WTC11 (cell line): ENCODE results near the gene GNAS. TPM values are rescaled to one million over a fixed set of nuclear protein-coding genes. Genes with fewer than 3 reads are reported as not detected.
"Not testable (repeated sequence)": the region's sequence is repeated elsewhere in the genome, so short reads cannot be mapped to it uniquely, and the experiment has no call there.

ENCODE experiments used
- ATAC-seq: fragments of 200-7000 bp; cut with Tn5 transposase; 2 replicates; pipeline ENCODE4 v1.10.0; 2021; ENCODE audit warnings: mild to moderate bottlenecking, moderate library complexity
- CTCF ChIA-PET: fragments of 300-600 bp; sonication (Branson Sonifier 250); formaldehyde crosslinking; loops from one replicate; lab custom pipeline; 2021; ENCODE audit warnings: antibody characterized with exemption; lab: Charles Lee
- POLR2A ChIA-PET: fragments of 350-600 bp; sonication (Branson Sonifier 250); formaldehyde crosslinking; loops from one replicate; lab custom pipeline; 2021; ENCODE audit warnings: antibody characterized with exemption; lab: Charles Lee
- DNase-seq: peaks from one replicate; pipeline ENCODE4 v3.0.0; 2021; ENCODE audit warnings: low spot score
- H3K27ac Mint-ChIP-seq: 2 replicates; pipeline ENCODE4 v1.8.0; 2021; ENCODE audit warnings: mixed read lengths
- H3K27me3 Mint-ChIP-seq: 2 replicates; pipeline ENCODE4 v1.8.0; 2021; ENCODE audit warnings: low read depth, mild to moderate bottlenecking, moderate library complexity, mixed read lengths
- H3K36me3 Mint-ChIP-seq: 2 replicates; pipeline ENCODE4 v1.8.0; 2021; ENCODE audit warnings: mixed read lengths
- H3K4me1 Mint-ChIP-seq: 2 replicates; pipeline ENCODE4 v1.8.0; 2022; ENCODE audit warnings: mixed read lengths
- H3K4me3 Mint-ChIP-seq: 2 replicates; pipeline ENCODE4 v1.8.0; 2021; ENCODE audit warnings: mild to moderate bottlenecking, moderate library complexity, mixed read lengths
- H3K9me3 Mint-ChIP-seq: 2 replicates; pipeline ENCODE4 v1.8.0; 2021; ENCODE audit warnings: mixed read lengths
- CBFB ChIP-seq: sonication (generic); formaldehyde crosslinking; IDR thresholded peaks from 2 replicates; pipeline ENCODE4 v1.8.1; 2022; ENCODE audit warnings: mild to moderate bottlenecking, low read depth, missing genetic modification reagents
- CREB1 ChIP-seq: sonication (generic); formaldehyde crosslinking; IDR thresholded peaks from 2 replicates; pipeline ENCODE4 v1.8.0; 2023; ENCODE audit warnings: mild to moderate bottlenecking, missing genetic modification reagents
- CREM ChIP-seq: sonication (generic); formaldehyde crosslinking; IDR thresholded peaks from 2 replicates; pipeline ENCODE4 v1.8.1; 2022; ENCODE audit warnings: mild to moderate bottlenecking, missing genetic modification reagents, moderate library complexity
- ELF4 ChIP-seq: sonication (generic); formaldehyde crosslinking; IDR thresholded peaks from 2 replicates; pipeline ENCODE4 v1.8.1; 2022; ENCODE audit warnings: low read depth, mild to moderate bottlenecking, moderate library complexity, missing genetic modification reagents
- ESRRA ChIP-seq: sonication (generic); formaldehyde crosslinking; IDR thresholded peaks from 2 replicates; pipeline ENCODE4 v1.8.1; 2022; ENCODE audit warnings: mild to moderate bottlenecking, missing genetic modification reagents, borderline replicate concordance
- MXD4 ChIP-seq: fragments of 250-450 bp; sonication (Bioruptor Pico); IDR thresholded peaks from 2 replicates; pipeline ENCODE4 v1.8.0; 2021; ENCODE audit warnings: mild to moderate bottlenecking, moderate library complexity, borderline replicate concordance
- MYBL2 ChIP-seq: sonication (generic); formaldehyde crosslinking; IDR thresholded peaks from 2 replicates; pipeline ENCODE4 v1.8.1; 2023; ENCODE audit warnings: mild to moderate bottlenecking, moderate library complexity, missing genetic modification reagents
- SP1 ChIP-seq: sonication (generic); formaldehyde crosslinking; conservative IDR thresholded peaks from 2 replicates; pipeline ENCODE4 v1.8.1; 2022; ENCODE audit warnings: missing genetic modification reagents
- ZNF121 ChIP-seq: sonication (generic); formaldehyde crosslinking; IDR thresholded peaks from 2 replicates; pipeline ENCODE4 v1.8.0; 2023; ENCODE audit warnings: missing genetic modification reagents
- ZNF317 ChIP-seq: sonication (generic); formaldehyde crosslinking; IDR thresholded peaks from 2 replicates; pipeline ENCODE4 v1.8.1; 2023; ENCODE audit warnings: low read depth, mild to moderate bottlenecking, moderate library complexity, missing genetic modification reagents, borderline replicate concordance
- ZNF396 ChIP-seq: fragments of 250-450 bp; sonication (Bioruptor Pico); IDR thresholded peaks from 2 replicates; pipeline ENCODE4 v1.8.0; 2021; ENCODE audit warnings: mild to moderate bottlenecking, moderate library complexity, borderline replicate concordance
- total RNA-seq: library from RNA; stranded (reverse); gene quantifications from 3 replicates; pipeline ENCODE4 v1.2.3, GENCODE V29; 2021
- TF ChIP-seq, protein P1 (sequence below): fragments of 250-450 bp; sonication (Bioruptor Pico); IDR thresholded peaks from 2 replicates; pipeline ENCODE4 v1.9.0; 2021; ENCODE audit warnings: moderate library complexity, mild to moderate bottlenecking, inconsistent platforms, borderline replicate concordance
- TF ChIP-seq, protein P2 (sequence below): sonication (generic); formaldehyde crosslinking; IDR thresholded peaks from 2 replicates; pipeline ENCODE4 v1.8.1; 2023; ENCODE audit warnings: mild to moderate bottlenecking, moderate library complexity, missing genetic modification reagents
- TF ChIP-seq, protein P3 (sequence below): sonication (generic); formaldehyde crosslinking; IDR thresholded peaks from 2 replicates; pipeline ENCODE4 v1.8.1; 2022; ENCODE audit warnings: low read depth, mild to moderate bottlenecking, moderate library complexity, missing genetic modification reagents, borderline replicate concordance
- TF ChIP-seq, protein P4 (sequence below): sonication (generic); formaldehyde crosslinking; IDR thresholded peaks from 2 replicates; pipeline ENCODE4 v1.8.0; 2023; ENCODE audit warnings: missing genetic modification reagents
- TF ChIP-seq, protein P5 (sequence below): sonication (generic); formaldehyde crosslinking; IDR thresholded peaks from 2 replicates; pipeline ENCODE4 v1.8.0; 2023; ENCODE audit warnings: mild to moderate bottlenecking, missing genetic modification reagents

Gene GNAS
- total RNA-seq, 1 experiment from 2014 or later = 868 TPM

DNA sequence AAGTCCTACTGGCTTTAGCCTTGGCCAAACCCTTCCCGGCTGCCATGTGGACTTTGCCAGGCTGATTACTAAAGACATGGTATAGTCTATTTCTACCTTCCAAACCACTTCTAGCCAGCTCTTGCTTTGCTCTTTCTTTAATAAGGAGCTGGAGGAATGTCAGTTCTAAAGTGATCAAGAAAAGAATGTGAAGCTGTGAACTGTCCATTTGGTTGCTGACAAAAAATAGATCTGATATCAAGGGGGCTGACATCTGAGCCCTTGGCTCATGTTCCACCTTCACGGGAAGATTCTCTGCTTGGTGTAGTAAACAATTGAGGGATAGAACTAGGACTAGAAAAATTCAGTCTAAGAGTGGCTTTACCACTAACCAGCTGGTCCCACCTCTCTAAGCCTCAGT, 24.4 kb upstream of the GNAS start:
- CTCF ChIA-PET = interaction anchor here (0.9 kb wide), 1 partner anchor 24 kb away, joined by 3 read pairs; the partner anchor contains the start of gene GNAS

DNA sequence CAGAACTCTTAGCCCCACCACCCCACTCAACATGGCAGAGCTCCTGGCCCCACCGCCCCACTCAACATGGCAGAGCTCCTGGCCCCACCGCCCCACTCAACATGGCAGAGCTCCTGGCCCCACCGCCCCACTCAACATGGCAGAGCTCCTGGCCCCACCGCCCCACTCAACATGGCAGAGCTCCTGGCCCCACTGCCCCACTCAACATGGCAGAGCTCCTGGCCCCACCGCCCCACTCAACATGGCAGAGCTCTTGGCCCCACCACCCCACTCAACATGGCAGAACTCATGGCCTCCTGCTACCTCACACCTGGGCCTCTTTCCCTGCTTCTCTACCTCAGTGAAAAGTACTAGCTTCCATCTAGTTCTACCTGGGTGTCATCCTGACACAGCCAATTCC, 23.7 kb upstream of the GNAS start:
- Mint-ChIP-seq H3K9me3 (peaks cover 11% of the 10 kb centered on the region), H3K27ac (peak overlapping the region; percentile 15), H3K36me3 (peaks cover 38% of the 10 kb centered on the region)
- POLR2A ChIA-PET = interaction anchor here (0.9 to 1.1 kb wide), 2 partner anchors 10 to 159 kb away, joined by 3 read pairs; no protein-coding TSS in a partner anchor
- DNase-seq, H3K4me1 Mint-ChIP-seq, H3K27me3 Mint-ChIP-seq, ATAC-seq, H3K4me3 Mint-ChIP-seq: not testable (repeated sequence)
- CTCF ChIA-PET = interaction anchor here (0.8 to 0.9 kb wide), 2 partner anchors 11 to 24 kb away, joined by 3 to 6 read pairs; partner anchors contain the start of gene GNAS

More for the DNA sequence above, 24.4 kb upstream of the GNAS start:
- H3K27me3 Mint-ChIP-seq = no peaks in the 10 kb centered on the region
- TF ChIP-seq, protein P1, sequence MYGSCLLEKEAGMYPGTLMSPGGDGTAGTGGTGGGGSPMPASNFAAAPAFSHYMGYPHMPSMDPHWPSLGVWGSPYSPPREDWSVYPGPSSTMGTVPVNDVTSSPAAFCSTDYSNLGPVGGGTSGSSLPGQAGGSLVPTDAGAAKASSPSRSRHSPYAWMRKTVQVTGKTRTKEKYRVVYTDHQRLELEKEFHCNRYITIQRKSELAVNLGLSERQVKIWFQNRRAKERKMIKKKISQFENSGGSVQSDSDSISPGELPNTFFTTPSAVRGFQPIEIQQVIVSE (CRISPR knock-in tag) = no peak
- TF ChIP-seq CBFB (no peak), CREB1 (CRISPR knock-in tag) (no peak), SP1 (CRISPR knock-in tag) (no peak), ESRRA (no peak), MYBL2 (CRISPR knock-in tag) (no peak), ELF4 (CRISPR knock-in tag) (no peak), CREM (CRISPR knock-in tag) (no peak), ZNF396 (no peak), ZNF121 (CRISPR knock-in tag) (no peak), ZNF317 (CRISPR knock-in tag) (no peak), MXD4 (CRISPR knock-in tag) (no peak)
- TF ChIP-seq, protein P2, sequence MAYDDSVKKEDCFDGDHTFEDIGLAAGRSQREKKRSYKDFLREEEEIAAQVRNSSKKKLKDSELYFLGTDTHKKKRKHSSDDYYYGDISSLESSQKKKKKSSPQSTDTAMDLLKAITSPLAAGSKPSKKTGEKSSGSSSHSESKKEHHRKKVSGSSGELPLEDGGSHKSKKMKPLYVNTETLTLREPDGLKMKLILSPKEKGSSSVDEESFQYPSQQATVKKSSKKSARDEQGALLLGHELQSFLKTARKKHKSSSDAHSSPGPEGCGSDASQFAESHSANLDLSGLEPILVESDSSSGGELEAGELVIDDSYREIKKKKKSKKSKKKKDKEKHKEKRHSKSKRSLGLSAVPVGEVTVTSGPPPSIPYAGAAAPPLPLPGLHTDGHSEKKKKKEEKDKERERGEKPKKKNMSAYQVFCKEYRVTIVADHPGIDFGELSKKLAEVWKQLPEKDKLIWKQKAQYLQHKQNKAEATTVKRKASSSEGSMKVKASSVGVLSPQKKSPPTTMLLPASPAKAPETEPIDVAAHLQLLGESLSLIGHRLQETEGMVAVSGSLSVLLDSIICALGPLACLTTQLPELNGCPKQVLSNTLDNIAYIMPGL (CRISPR knock-in tag) = no peak
- TF ChIP-seq, protein P3, sequence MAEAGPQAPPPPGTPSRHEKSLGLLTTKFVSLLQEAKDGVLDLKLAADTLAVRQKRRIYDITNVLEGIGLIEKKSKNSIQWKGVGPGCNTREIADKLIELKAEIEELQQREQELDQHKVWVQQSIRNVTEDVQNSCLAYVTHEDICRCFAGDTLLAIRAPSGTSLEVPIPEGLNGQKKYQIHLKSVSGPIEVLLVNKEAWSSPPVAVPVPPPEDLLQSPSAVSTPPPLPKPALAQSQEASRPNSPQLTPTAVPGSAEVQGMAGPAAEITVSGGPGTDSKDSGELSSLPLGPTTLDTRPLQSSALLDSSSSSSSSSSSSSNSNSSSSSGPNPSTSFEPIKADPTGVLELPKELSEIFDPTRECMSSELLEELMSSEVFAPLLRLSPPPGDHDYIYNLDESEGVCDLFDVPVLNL (CRISPR knock-in tag) = no peak
- TF ChIP-seq, protein P4, sequence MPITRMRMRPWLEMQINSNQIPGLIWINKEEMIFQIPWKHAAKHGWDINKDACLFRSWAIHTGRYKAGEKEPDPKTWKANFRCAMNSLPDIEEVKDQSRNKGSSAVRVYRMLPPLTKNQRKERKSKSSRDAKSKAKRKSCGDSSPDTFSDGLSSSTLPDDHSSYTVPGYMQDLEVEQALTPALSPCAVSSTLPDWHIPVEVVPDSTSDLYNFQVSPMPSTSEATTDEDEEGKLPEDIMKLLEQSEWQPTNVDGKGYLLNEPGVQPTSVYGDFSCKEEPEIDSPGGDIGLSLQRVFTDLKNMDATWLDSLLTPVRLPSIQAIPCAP (CRISPR knock-in tag) = no peak
- TF ChIP-seq, protein P5, sequence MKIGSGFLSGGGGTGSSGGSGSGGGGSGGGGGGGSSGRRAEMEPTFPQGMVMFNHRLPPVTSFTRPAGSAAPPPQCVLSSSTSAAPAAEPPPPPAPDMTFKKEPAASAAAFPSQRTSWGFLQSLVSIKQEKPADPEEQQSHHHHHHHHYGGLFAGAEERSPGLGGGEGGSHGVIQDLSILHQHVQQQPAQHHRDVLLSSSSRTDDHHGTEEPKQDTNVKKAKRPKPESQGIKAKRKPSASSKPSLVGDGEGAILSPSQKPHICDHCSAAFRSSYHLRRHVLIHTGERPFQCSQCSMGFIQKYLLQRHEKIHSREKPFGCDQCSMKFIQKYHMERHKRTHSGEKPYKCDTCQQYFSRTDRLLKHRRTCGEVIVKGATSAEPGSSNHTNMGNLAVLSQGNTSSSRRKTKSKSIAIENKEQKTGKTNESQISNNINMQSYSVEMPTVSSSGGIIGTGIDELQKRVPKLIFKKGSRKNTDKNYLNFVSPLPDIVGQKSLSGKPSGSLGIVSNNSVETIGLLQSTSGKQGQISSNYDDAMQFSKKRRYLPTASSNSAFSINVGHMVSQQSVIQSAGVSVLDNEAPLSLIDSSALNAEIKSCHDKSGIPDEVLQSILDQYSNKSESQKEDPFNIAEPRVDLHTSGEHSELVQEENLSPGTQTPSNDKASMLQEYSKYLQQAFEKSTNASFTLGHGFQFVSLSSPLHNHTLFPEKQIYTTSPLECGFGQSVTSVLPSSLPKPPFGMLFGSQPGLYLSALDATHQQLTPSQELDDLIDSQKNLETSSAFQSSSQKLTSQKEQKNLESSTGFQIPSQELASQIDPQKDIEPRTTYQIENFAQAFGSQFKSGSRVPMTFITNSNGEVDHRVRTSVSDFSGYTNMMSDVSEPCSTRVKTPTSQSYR (CRISPR knock-in tag) = no peak
- TF ChIP-seq, all 79 proteins: peak for 0
- H3K9me3 Mint-ChIP-seq = peaks cover 11% of the 10 kb centered on the region
- H3K4me1 Mint-ChIP-seq = no peaks in the 10 kb centered on the region
- H3K4me3 Mint-ChIP-seq = no peak overlapping the region
- POLR2A ChIA-PET = interaction anchor here (1.1 kb wide), 1 partner anchor 158 kb away, joined by 3 read pairs; no protein-coding TSS in a partner anchor
- peaks cover 37% of the 10 kb centered on the region for H3K36me3 Mint-ChIP-seq
- no peak overlapping the region for H3K27ac Mint-ChIP-seq
- ATAC-seq (no peak), DNase-seq (no peak)
